PC-3 (cell line): ENCODE data around the gene TMEM229A. TPM values are rescaled to one million over a fixed set of nuclear protein-coding genes. Genes with fewer than 3 reads are reported as not detected.
A peak's percentile ranks its signal among the peaks of the same experiment; 100 is the strongest.

Experiments used
- ATAC-seq: fragments of 200-7000 bp; cut with Tn5 transposase; 2 replicates; pipeline ENCODE4 v1.9.1; 2020; ENCODE audit warnings: mild to moderate bottlenecking, moderate library complexity
- BruUV-seq: library from RNA; stranded (reverse); fragments of 400-500 nt; replicated peaks from 2 replicates; lab custom pipeline; 2021; lab: Mats Ljungman, UMichigan
- CTCF ChIA-PET: fragments of 300-600 bp; sonication (Branson Sonifier 250); formaldehyde crosslinking; loops from one replicate; lab custom pipeline; 2022; ENCODE audit warnings: antibody characterized with exemption; lab: Charles Lee
- POLR2A ChIA-PET: fragments of 300-600 bp; sonication (Branson Sonifier 250); formaldehyde crosslinking; loops from one replicate; lab custom pipeline; 2022; ENCODE audit warnings: antibody characterized with exemption; ENCODE audit not compliant: unreplicated experiment; lab: Charles Lee
- DNase-seq: peaks from one replicate; pipeline ENCODE4 v3.0.0-alpha.2; 2015
- H2AFZ ChIP-seq: fragments of 300-600 bp; sonication (generic); 2 replicates; pipeline ENCODE4 v1.6.0; 2016; ENCODE audit warnings: antibody characterized with exemption, low read length
- H3F3A ChIP-seq: fragments of 300-600 bp; sonication (generic); one replicate; pipeline ENCODE4 v1.6.0; 2017; ENCODE audit warnings: antibody characterized with exemption, low read length, control low read depth, mild to moderate bottlenecking; ENCODE audit not compliant: unreplicated experiment
- H3K27ac ChIP-seq: fragments of 300-600 bp; sonication (generic); 2 replicates; pipeline ENCODE4 v1.5.1; 2016; ENCODE audit warnings: mild to moderate bottlenecking, low read length
- H3K27me3 ChIP-seq: fragments of 300-600 bp; sonication (generic); 2 replicates; pipeline ENCODE4 v1.6.1; 2016; ENCODE audit warnings: low read length, mixed read lengths
- H3K36me3 ChIP-seq: fragments of 300-600 bp; sonication (generic); 2 replicates; pipeline ENCODE4 v1.6.1; 2016; ENCODE audit warnings: low read depth, mixed run types, low read length, mixed read lengths
- H3K4me1 ChIP-seq: fragments of 300-600 bp; sonication (generic); 2 replicates; pipeline ENCODE4 v1.5.1; 2016; ENCODE audit warnings: low read length; ENCODE audit not compliant: insufficient read depth
- H3K4me2 ChIP-seq: fragments of 300-600 bp; sonication (generic); 2 replicates; pipeline ENCODE4 v1.6.0; 2016; ENCODE audit warnings: low read length
- H3K4me3 ChIP-seq: fragments of 300-600 bp; sonication (generic); 2 replicates; pipeline ENCODE4 v1.5.1; 2016; ENCODE audit warnings: mild to moderate bottlenecking, low read length, mixed read lengths
- H3K79me2 ChIP-seq: fragments of 300-600 bp; sonication (generic); 2 replicates; pipeline ENCODE4 v1.6.1; 2017; ENCODE audit warnings: low read length, mixed read lengths
- H3K9ac ChIP-seq: fragments of 300-600 bp; sonication (generic); 2 replicates; pipeline ENCODE4 v1.6.0; 2016; ENCODE audit warnings: mild to moderate bottlenecking, low read length
- H3K9me2 ChIP-seq: fragments of 300-600 bp; sonication (generic); replicated peaks from 2 replicates; pipeline ENCODE4 v1.6.1; 2016; ENCODE audit warnings: mixed run types, low read length, mixed read lengths
- H3K9me3 ChIP-seq: fragments of 300-600 bp; sonication (generic); 2 replicates; pipeline ENCODE4 v1.6.1; 2016; ENCODE audit warnings: low read length, mixed read lengths
- H4K20me1 ChIP-seq: fragments of 300-600 bp; sonication (generic); 2 replicates; pipeline ENCODE4 v1.6.1; 2016; ENCODE audit warnings: low read length, mixed read lengths
- EZH2 ChIP-seq: fragments of 300-600 bp; sonication (generic); IDR thresholded peaks from one replicate; pipeline ENCODE4 v1.6.1; 2017; ENCODE audit warnings: antibody characterized with exemption, mild to moderate bottlenecking, low read length; ENCODE audit not compliant: unreplicated experiment
- EZH2phosphoT487 ChIP-seq: fragments of 300-600 bp; sonication (generic); IDR thresholded peaks from 2 replicates; pipeline ENCODE4 v1.6.1; 2018; ENCODE audit warnings: mild to moderate bottlenecking, antibody characterized with exemption, low read length, borderline replicate concordance
- intact Hi-C: fragments of 100-400 bp; cut with micrococcal nuclease; formaldehyde crosslinking; loops from 2 replicates; pipeline ENCODE4 v1.9.0; 2023
- total RNA-seq: library from RNA; depleted of rRNA; stranded (reverse); fragments of >200 nt; gene quantifications from 2 replicates; pipeline ENCODE4 v1.2.3, GENCODE V29; 2014
- TF ChIP-seq, protein P1 (sequence below): fragments of 300-600 bp; sonication (generic); conservative IDR thresholded peaks from 2 replicates; pipeline ENCODE4 v1.5.1; 2017; ENCODE audit warnings: antibody characterized with exemption, low read depth, mild to moderate bottlenecking, low read length

The TMEM229A gene
- total RNA-seq, 1 experiment from 2014 or later: not detected

- H2AFZ ChIP-seq: peak overlapping the region; percentile 22; the same call in 1 of the 2 replicates
- no peaks in the 10 kb centered on the region for H3K27me3 ChIP-seq
- CTCF ChIA-PET: no interaction called here
- ATAC-seq (peak; percentile 92), DNase-seq (peak; percentile 88)
- peak overlapping the region; percentile 18; the same call in 1 of the 2 replicates for H3K27ac ChIP-seq
- H3K4me2 ChIP-seq: peak overlapping the region; percentile 46
- TF ChIP-seq, protein P1, sequence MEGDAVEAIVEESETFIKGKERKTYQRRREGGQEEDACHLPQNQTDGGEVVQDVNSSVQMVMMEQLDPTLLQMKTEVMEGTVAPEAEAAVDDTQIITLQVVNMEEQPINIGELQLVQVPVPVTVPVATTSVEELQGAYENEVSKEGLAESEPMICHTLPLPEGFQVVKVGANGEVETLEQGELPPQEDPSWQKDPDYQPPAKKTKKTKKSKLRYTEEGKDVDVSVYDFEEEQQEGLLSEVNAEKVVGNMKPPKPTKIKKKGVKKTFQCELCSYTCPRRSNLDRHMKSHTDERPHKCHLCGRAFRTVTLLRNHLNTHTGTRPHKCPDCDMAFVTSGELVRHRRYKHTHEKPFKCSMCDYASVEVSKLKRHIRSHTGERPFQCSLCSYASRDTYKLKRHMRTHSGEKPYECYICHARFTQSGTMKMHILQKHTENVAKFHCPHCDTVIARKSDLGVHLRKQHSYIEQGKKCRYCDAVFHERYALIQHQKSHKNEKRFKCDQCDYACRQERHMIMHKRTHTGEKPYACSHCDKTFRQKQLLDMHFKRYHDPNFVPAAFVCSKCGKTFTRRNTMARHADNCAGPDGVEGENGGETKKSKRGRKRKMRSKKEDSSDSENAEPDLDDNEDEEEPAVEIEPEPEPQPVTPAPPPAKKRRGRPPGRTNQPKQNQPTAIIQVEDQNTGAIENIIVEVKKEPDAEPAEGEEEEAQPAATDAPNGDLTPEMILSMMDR: no peak
- no peak for TF ChIP-seq EZH2
- H3K79me2 ChIP-seq: no peaks in the 10 kb centered on the region
- H3K9me2 ChIP-seq: no peaks in the 10 kb centered on the region
- 0 out of 2 replicates have a peak overlapping the region, but pooled peaks have one; percentile 6 for H3K4me3 ChIP-seq
- BruUV-seq: no TSS peak
- intact Hi-C loops: no loop called here
- H3K9ac ChIP-seq: no peak overlapping the region
- no peaks in the 10 kb centered on the region for H3K36me3 ChIP-seq
- H3K9me3 ChIP-seq: no peaks in the 10 kb centered on the region
- no peaks in the 10 kb centered on the region for H4K20me1 ChIP-seq
- H3F3A ChIP-seq: no peaks in the 10 kb centered on the region
- peaks cover 14% of the 10 kb centered on the region for H3K4me1 ChIP-seq
- POLR2A ChIA-PET: no interaction called here
Observed at GRCh38 chr7:124072603-124073309, 39.9 kb upstream of the TMEM229A start.

DNA sequence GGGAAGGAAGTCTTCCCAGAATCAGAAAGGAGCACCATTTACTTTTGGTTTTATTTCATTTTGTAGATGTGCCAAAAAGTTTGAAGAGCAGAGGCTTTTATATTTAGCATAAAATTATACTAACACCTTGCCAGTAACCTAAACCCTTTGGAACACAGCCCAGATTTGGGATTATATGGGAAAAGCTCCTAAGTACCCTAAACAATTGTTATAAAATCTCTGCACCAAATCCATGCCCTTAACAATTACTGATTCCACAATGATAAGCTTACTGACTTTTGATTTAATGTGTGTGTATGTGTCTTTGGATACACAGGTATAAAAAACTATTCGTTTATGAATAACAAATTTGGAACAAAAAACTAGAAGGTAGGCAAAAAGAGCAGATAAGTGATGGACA lies 39.0 kb upstream of the TMEM229A start:
- H3K4me1 ChIP-seq: peaks cover 14% of the 10 kb centered on the region
- TF ChIP-seq EZH2phosphoT487 (no peak), EZH2 (no peak)
- TF ChIP-seq, protein P1: no peak
- no peaks in the 10 kb centered on the region for H3K9me3 ChIP-seq
- no peak overlapping the region for H2AFZ ChIP-seq
- no peaks in the 10 kb centered on the region for H3K36me3 ChIP-seq
- no peak overlapping the region for H3K4me2 ChIP-seq
- H4K20me1 ChIP-seq: no peaks in the 10 kb centered on the region
- no peak overlapping the region for H3K4me3 ChIP-seq
- DNase-seq: peak; percentile 38
- no peaks in the 10 kb centered on the region for H3K9me2 ChIP-seq
- no TSS peak for BruUV-seq
- ChIA-PET POLR2A (no interaction called here), CTCF (no interaction called here)
- no peak overlapping the region for H3K9ac ChIP-seq
- no peaks in the 10 kb centered on the region for H3K27me3 ChIP-seq
- no peak overlapping the region for H3K27ac ChIP-seq
- ATAC-seq: no peak
- no peaks in the 10 kb centered on the region for H3K79me2 ChIP-seq
- intact Hi-C loops: no loop called here
- no peaks in the 10 kb centered on the region for H3F3A ChIP-seq

- H3K79me2 ChIP-seq: no peaks in the 10 kb centered on the region
- intact Hi-C loops: no loop called here
- no peak overlapping the region for H3K9ac ChIP-seq
- no peaks in the 10 kb centered on the region for H4K20me1 ChIP-seq
- H3K27me3 ChIP-seq: no peaks in the 10 kb centered on the region
- no peak for ATAC-seq
- H3K4me3 ChIP-seq: no peak overlapping the region
- TF ChIP-seq EZH2: no peak
- TF ChIP-seq, protein P1: no peak
- no peak for TF ChIP-seq EZH2phosphoT487
- ChIA-PET CTCF (no interaction called here), POLR2A (no interaction called here)
- no peak overlapping the region for H3K27ac ChIP-seq
- no peak overlapping the region for H2AFZ ChIP-seq
- BruUV-seq: no TSS peak
- H3K9me2 ChIP-seq: no peaks in the 10 kb centered on the region
- H3K4me1 ChIP-seq: no peaks in the 10 kb centered on the region
- DNase-seq: no peak
- H3K4me2 ChIP-seq: no peak overlapping the region
- no peaks in the 10 kb centered on the region for H3K9me3 ChIP-seq
- H3F3A ChIP-seq: no peaks in the 10 kb centered on the region
- no peaks in the 10 kb centered on the region for H3K36me3 ChIP-seq
Observed at GRCh38 chr7:124062171-124062570, 29.3 kb upstream of the TMEM229A start.
